OCI-LY7 (cell line): ENCODE measurements around the gene OSCP1.

ENCODE experiments used
- EZH2phosphoT487 ChIP-seq: fragments of 200-600 bp; sonication (generic); IDR thresholded peaks from 2 replicates; pipeline ENCODE4 v1.6.1; 2018; ENCODE audit warnings: low read depth, borderline replicate concordance, mild to moderate bottlenecking, mixed run types, antibody characterized with exemption, low read length, moderate library complexity, mixed read lengths
- TF ChIP-seq, protein P1 (sequence below): fragments of 200-600 bp; sonication (generic); conservative IDR thresholded peaks from 2 replicates; pipeline ENCODE4 v1.5.1; 2014; ENCODE audit warnings: mild to moderate bottlenecking, antibody characterized with exemption, low read length, moderate library complexity, mixed read lengths

DNA sequence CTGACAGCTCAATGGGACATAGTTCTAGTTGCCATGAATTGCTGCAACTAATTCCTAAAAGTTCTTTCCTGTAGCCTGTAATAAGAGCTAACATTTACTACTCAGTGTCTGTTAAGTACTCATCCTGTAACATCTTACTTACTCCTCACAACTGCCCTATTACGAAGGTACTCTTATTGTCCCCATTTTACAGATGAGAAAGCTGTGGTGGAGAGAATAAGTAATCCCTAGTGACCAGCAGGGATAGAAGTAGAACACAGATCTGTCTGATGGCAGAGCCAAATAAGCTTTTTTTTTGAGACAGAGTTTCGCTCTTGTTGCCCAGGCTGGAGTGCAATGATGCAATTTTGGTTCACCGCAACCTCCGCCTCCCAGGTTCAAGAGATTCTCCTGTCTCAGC lies 67.6 kb downstream of the OSCP1 start:
- TF ChIP-seq, protein P1, sequence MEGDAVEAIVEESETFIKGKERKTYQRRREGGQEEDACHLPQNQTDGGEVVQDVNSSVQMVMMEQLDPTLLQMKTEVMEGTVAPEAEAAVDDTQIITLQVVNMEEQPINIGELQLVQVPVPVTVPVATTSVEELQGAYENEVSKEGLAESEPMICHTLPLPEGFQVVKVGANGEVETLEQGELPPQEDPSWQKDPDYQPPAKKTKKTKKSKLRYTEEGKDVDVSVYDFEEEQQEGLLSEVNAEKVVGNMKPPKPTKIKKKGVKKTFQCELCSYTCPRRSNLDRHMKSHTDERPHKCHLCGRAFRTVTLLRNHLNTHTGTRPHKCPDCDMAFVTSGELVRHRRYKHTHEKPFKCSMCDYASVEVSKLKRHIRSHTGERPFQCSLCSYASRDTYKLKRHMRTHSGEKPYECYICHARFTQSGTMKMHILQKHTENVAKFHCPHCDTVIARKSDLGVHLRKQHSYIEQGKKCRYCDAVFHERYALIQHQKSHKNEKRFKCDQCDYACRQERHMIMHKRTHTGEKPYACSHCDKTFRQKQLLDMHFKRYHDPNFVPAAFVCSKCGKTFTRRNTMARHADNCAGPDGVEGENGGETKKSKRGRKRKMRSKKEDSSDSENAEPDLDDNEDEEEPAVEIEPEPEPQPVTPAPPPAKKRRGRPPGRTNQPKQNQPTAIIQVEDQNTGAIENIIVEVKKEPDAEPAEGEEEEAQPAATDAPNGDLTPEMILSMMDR: no peak
- TF ChIP-seq EZH2phosphoT487: no peak
